GM19025 (cell line): ENCODE measurements around the gene GAB3.

Experiments
- ATAC-seq: cut with Tn5 transposase; IDR thresholded peaks from one replicate; pipeline ENCODE4 v1.9.1; 2021; ENCODE audit warnings: mild to moderate bottlenecking, low read depth, moderate library complexity; ENCODE audit not compliant: unreplicated experiment

Gene GAB3, protein sequence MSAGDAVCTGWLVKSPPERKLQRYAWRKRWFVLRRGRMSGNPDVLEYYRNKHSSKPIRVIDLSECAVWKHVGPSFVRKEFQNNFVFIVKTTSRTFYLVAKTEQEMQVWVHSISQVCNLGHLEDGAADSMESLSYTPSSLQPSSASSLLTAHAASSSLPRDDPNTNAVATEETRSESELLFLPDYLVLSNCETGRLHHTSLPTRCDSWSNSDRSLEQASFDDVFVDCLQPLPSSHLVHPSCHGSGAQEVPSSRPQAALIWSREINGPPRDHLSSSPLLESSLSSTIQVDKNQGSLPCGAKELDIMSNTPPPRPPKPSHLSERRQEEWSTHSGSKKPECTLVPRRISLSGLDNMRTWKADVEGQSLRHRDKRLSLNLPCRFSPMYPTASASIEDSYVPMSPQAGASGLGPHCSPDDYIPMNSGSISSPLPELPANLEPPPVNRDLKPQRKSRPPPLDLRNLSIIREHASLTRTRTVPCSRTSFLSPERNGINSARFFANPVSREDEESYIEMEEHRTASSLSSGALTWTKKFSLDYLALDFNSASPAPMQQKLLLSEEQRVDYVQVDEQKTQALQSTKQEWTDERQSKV

DNA sequence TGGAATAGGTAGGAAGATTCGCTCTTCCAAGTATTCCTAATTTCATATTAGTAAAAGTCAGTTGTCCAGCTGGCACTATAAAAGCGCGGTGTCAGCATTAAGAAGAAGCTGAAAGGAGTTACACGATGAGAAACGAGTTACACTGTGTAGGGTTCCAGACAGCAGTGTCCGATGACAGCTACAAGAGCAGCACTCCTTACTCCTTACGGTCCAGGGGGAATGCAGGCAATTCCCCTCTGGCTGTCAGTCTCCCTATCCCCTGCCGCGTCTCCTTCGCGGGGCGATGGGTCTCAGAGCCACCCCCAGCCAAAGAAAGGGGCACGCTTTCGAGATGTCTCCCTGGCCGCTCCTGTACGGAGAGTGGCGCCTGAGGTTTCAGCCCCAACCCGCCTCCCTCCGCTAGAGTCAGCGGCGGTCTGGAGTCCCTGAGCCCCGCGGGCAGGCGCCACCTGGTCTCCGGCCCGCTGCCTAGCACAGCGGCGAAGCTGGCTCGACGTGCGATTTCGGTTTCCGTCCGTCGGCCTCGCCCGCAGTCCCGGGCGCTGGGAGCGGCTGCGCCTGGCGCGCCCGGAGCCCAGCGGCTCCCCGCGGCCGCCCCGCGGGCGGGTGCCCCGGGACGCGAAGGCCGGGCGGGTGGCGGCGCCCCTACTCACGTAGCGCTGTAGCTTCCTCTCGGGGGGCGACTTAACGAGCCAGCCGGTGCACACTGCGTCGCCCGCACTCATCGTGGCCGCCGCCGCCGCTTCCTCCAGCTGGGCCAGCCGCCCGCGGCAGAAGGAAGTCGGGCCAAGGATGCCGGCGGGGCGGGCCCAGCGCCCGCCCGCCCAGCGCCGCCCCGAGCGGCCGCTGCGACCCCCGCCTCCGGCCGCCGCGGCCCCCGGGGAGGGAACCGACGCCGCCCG lies at the start of gene GAB3:
Gene GAB3, minus strand, starts transcription at position 777 of the 902 bp plus-strand sequence. Its CDS starts 52 bp downstream, at position 725.
- peak; percentile 71 for ATAC-seq

DNA sequence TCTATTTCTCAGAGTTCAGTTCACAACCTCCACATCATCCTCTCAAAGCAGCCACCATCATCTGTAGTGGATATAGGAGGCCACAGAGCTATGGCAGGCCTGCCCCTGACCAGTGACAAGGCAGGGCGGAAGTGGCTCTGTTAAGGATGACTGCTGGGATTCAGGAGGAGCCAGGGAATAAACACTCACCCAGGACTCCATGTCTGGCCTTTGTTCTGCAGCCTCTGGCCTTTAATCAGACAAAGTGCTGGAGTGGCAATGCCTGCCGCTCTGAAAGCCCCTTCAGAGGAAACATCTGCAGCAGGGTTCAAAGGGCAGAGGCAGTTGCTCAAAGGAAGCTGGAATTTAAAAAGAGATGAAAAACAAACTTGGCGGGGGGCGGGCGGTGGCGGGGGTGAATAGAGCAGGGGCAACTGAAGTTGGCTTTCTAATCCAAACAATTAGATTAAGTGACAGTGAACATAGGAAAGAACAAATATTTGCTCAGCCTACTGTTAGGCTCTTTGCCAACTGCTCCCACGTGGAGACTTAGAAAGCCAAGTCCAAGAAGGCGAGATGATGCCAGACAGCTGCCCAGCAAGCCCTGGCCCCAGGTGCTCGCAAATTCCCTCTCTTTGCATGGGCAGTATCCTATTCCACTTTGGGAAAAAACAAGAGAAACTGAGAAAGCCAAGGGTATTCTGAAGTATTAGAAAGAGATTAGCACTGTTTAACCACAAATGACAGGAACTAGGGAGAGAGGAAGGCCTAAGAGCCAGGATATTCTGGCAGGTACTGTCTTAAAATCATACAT lies 48.9 kb upstream of the GAB3 start:
- no peak for ATAC-seq

DNA sequence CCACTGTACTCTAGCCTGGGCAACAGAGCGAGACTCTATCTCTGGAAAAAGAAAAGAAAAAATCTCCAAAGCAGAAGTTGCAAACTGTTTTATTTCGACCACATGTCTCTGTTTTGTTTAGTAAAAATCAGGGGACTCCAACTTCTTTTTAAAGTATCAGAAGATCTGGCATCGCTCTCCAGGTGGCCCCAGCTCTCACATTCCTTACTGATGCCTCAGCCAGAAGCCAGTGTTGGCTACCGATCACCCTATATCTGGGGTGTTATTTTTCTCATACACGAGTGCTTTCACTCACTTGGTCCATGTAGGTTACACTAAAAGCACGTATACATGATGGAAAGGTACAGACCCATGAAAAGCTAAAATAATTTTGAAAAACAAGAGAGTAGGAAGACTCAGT lies 46.1 kb upstream of the GAB3 start:
- ATAC-seq = no peak

DNA sequence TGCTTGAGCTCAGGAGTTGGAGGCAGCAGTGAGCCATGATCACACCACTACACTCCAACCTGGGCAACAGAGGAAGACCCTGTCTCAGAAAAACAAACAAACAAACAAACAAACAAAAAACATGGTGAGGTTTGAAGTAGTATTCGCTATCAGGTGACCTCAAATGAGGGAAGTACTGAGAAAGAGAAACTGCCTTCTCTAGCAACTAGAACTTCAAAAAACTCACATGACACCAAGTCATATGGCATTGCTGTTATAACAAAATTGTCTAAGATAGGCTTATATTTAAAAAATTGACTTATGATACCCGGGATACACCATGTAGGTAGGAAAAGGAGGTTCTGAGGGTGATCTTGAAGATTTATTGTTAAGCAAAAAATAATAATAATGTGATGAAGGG lies 44.1 kb upstream of the GAB3 start:
- no peak for ATAC-seq

DNA sequence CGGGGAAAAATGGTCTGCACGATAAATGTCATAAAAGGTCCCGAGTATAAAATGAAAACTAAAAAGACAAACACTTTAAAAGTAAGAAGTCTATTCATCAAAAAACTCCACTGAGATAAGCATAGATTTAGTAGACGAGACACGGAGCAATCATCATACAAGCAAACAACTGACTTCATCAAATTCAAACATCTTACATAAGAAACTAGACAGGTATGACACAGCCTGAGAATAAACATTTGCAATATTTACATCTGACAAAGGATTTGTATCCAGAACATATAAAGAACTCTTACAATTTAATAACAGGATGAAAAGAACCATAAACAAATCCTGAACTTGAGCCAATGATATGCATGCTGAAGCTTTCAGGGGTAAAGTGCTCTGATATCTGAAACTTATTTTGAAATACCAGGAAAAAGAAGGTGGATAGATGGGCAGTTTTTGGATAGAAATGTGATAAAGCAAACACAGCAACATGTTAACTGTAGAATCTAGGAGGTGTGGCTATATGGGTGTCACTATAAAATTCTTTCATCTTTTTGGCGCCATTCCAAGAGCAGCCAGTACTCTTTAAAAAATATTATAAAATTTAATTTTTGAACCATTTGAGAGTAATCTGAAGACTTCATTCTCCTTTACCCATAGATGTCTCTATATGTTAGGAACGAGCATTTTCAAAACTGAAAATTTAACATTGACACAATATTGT lies 42.4 kb upstream of the GAB3 start:
- no peak for ATAC-seq

- no peak for ATAC-seq
These were observed 41.1 kb upstream of the GAB3 start for GRCh38 chrX:154791939-154792338.

DNA sequence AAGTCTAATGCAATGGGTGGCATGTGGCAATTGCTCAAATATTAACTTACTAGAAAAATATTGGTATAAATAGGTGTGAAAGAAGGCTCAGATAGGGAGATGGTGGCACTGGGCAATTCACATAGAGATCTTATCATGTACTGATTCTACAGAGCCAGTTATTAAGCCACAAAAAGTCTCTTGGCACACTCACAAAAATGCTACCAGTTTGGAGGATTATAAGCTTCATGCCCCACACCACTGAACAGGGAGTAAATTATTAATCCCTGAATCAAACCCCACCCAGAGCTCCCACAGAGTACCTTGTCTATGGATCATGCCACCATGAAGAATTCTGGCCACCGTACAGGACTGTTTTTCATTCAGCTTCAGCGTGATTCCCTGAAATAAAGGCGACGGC lies 40.6 kb upstream of the GAB3 start:
- no peak for ATAC-seq

GRCh38 chrX:154785716-154786115 lies 34.8 kb upstream of the GAB3 start:
- no peak for ATAC-seq

DNA sequence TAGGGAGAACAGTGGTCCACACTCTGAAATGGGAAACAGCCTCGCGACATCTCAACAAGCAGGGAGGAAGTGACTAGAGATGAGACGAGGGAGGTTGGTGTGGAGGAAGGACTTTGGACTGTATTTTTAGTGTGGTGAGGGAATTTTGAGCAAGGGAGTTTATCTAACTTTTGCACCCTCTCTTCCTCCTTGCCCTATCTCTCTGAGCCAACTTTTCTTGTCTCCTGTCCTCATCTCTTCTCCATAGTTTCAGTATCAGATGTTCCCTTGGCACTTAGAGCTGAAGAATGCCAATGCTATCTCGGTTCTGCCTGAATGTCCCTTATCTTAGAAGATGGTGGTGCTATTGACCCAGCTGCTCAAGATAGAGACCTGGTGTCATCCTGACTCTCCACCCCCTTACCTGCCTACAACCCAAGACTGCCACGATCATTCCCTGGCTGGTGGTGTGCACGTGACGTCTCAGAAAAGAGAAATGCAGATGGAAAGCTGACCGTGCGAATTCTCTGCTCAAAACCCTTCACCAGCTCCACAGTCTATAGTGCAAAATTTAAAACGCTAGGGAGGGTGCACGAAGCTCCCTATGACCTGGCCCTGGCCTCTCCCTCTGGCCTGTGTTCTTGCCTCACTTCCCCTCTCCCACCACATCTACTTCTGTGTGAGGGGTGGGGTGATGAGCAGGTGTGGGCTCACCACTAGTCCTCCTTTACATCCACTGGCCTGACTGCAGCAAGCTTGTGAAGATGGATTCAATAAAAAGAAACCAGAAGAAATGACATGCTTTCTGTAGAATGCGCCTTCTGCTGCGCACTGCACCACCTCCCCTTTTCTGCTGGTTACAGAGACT lies 33.5 kb upstream of the GAB3 start:
- ATAC-seq = no peak

- ATAC-seq = no peak
These were observed 30.1 kb upstream of the GAB3 start for GRCh38 chrX:154780968-154781367.

DNA sequence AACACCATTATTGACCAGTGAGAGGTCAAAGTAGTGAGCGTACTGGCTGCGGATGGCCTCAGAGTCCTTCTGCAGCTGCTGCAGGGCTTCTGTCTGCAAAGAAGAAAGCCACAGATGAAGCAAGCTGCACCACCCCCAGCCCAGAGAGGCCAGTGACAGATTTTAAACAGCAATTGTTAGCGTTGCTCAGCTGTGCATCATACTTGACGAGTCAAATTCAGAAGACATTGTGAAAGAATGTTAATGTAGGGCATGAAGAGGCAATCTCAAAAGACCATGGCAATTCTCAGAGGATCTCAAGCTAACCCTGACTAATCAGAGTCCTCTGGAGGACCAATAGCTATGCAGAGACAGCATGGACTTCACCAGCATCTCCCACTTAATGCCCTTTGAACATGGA lies 28.4 kb upstream of the GAB3 start:
- no peak for ATAC-seq

DNA sequence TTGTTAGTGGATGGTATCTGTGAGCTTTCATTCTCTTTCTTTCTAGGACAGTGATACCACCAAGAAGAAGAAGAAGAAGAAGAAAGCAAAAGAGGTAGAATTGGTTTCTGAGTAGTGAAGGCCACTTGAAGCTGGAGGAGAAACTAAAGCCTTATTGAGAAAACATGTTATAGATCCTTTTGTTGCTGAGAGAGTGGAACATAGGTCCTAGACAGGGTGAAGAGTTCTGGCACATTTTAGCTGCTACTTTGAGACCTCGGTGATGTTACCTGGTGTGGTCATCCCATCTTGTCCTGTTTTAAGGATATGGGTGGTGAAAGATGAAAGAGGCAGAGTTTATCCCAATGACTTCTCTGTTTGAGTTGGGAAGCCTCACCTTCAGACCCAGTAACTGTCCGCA lies 25.9 kb upstream of the GAB3 start:
- ATAC-seq = no peak

GRCh38 chrX:154775419-154776349 lies 24.8 kb upstream of the GAB3 start:
- ATAC-seq = no peak

- no peak for ATAC-seq
These were observed 23.7 kb upstream of the GAB3 start for GRCh38 chrX:154774622-154775021.

DNA sequence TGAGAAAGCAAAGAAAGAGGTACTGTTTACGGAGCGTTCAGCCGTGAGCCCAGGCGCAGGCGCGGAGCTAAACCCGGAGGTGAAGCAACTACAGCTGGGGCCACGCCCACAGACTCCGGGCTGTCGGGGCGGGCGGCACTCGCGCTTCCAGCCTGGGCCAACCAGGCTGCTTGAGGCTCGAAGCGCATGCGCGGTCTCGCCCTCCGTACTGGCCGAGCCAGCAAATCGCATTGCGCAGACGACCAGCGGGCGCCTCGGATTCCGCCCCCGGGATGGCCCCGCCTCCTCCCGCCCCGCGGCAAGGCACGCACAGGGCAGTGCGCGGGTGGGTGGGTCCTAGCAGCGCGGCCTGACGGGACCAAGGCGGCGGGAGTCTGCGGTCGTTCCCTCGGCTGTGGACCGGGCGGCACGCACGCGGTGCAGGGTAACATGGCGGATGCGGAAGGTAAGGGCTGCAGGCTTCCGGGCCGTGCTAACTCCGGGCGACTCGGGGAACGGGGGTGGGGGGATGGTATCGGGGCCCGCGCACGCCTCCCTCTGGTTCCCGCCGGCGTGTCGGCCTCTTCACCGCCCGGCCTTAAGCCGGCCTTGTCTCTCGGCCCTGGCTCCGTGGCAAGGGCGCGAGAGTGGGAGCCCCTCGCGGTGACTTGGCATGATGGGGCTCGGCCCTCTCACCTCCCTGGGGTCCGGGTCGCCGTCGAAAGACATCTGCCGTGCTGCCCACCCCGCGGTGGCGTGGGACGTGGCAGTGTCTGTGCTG lies 11.8 kb upstream of the GAB3 start, which contains the start of gene DKC1:
Gene DKC1, plus strand, starts transcription at position 328 of the 760 bp plus-strand sequence. Its CDS starts 102 bp downstream, at position 430.
- peak; percentile 90 for ATAC-seq

- no peak for ATAC-seq
These were observed 11.2 kb upstream of the GAB3 start for GRCh38 chrX:154761977-154762536.

GRCh38 chrX:154758696-154759095 lies 7.8 kb upstream of the GAB3 start:
- no peak for ATAC-seq
